Keratinocyte (primary cell): ENCODE data around the gene SMYD1.
"Not testable (repeated sequence)": the region's sequence is repeated elsewhere in the genome, so short reads cannot be mapped to it uniquely, and the experiment has no call there.

Source experiments
- CTCF ChIP-seq, 3 experiments: IDR thresholded peaks in 1 of 3; conservative IDR thresholded peaks in 1 of 3; optimal IDR thresholded peaks in 1 of 3; 2 replicates in 2 of 3; 3 replicates in 1 of 3; pipeline versions ENCODE3 to v1.5.1; 2011; ENCODE audit warnings: low read length in 3 of 3, mild to moderate bottlenecking in 3 of 3, moderate library complexity in 2 of 3, control low read depth in 1 of 3, inconsistent platforms in 1 of 3; ENCODE audit not compliant: insufficient read depth in 2 of 3; ENCODE audit errors: extremely low read depth in 1 of 3
- EZH2 ChIP-seq: IDR thresholded peaks from one replicate; pipeline ENCODE4 v1.6.1; 2012; ENCODE audit warnings: inconsistent platforms, mild to moderate bottlenecking, low read length, moderate library complexity

- not testable (repeated sequence) for TF ChIP-seq CTCF (optimal IDR thresholded peaks at IDR 0.05 in 1 of 3, IDR thresholded peaks at IDR 0.05 in 1 of 3, conservative IDR thresholded peaks at IDR 0.05 in 1 of 3; ENCODE audit: extremely low read depth in 1 of 3, insufficient read depth in 2 of 3, low read length in 3 of 3); EZH2
Measured at GRCh38 chr2:88018077-88018805, 49.4 kb upstream of the SMYD1 start.
